Endometrium (tissue), 2 donors: ENCODE data around the gene GTF2IRD1.
"Not testable (repeated sequence)": the region's sequence is repeated elsewhere in the genome, so short reads cannot be mapped to it uniquely, and the experiment has no call there.

ENCODE experiments used
- FAIRE-seq: peaks from 2 replicates; lab custom pipeline; 2012; peaks lifted over from hg19 to GRCh38; lab: Jason Lieb, UNC
- donor health status: control.
- donor health status: control.

Gene GTF2IRD1

GRCh38 chr7:74515276-74515675 lies 61.6 kb downstream of the GTF2IRD1 start:
- FAIRE-seq, result no peak

DNA sequence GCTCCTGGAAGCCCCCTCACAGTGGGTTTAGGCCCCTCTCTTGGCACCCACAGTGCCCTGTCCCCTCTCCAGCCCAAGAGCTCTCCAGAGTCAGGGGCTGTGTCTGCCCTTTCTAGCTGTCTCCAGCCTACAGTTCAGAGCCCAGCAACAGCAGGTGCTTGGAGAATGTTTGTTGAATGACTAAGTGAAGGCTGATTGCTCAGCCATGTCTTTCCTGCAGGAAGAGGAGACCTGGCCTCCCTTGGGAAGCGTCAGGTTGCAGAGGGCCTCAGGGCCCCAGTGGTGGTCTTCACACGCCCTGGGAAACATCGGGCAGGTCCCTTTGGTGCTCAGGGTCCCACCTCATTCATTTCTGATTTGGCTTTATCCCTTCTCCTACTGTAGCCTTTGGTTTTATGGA lies 62.5 kb downstream of the GTF2IRD1 start:
- no peak for FAIRE-seq

DNA sequence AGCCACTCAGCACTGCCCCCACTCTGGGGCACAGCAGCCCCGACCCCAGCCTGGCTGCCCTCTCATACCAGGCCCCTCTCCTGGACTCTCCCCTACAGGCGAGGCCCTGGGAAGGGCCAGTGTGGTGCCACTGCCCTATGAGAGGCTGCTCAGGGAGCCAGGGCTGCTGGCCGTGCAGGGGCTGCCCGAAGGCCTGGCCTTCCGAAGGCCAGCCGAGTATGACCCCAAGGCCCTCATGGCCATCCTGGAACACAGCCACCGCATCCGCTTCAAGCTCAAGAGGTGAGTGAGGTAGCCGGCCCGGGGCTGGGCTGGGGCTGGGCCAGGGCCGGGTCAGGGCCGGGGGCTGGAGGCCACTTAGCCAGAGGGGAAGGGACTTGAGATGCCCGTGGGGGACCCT lies 64.3 kb downstream of the GTF2IRD1 start:
- FAIRE-seq, result no peak

DNA sequence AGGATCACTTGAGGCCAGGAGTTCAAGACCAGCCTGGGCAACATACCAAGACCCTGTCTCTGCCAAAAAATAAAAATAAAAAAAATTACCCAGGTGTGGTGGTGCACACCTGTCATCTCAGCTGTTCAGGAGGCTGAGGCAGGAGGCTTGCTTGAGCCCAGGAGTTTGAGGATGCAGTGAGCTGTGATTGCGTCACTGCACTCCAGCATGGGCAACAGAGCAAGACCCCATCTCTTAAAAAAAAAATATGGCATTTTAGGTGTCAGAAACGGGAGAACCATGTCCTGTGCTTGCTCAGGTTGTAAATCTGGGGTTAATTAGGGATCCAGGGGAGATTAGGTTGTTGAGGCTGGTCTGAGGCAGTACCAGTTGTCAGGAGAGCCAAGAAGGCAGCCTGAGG lies 64.9 kb downstream of the GTF2IRD1 start:
- FAIRE-seq, result no peak

DNA sequence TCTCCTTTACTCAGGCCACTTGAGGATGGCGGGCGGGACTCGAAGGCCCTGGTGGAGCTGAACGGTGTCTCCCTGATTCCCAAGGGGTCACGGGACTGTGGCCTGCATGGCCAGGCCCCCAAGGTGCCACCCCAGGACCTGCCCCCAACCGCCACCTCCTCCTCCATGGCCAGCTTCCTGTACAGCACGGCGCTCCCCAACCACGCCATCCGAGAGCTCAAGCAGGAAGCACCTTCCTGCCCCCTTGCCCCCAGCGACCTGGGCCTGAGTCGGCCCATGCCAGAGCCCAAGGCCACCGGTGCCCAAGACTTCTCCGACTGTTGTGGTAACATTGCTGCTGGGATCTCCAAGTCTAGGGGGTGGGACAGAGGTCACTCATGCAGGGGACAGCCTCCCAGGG lies 65.7 kb downstream of the GTF2IRD1 start:
- FAIRE-seq, result no peak

DNA sequence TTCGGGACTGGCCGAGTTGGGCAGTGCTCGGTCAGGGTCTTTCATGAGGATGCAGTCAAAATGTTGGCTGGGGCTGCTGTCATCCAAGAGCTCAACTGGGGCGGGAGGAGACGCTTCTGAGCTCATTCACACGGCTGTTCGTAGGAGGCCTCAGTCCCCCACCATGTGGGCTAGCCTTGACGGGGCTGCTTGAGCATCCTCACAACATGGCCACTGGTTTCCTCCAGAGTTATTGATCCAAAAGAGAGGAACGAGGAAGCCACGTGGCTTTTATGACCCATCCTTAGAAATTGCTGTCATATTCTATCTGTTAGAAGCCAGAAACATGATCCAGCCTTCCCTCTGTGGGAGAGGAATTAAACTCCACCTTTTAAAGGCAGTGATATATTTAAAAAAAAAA lies 68.1 kb downstream of the GTF2IRD1 start:
- no peak for FAIRE-seq

- no peak for FAIRE-seq
Measured at GRCh38 chr7:74522281-74522905, 68.7 kb downstream of the GTF2IRD1 start.

GRCh38 chr7:74523015-74523414 lies 69.3 kb downstream of the GTF2IRD1 start:
- FAIRE-seq, result no peak

- no peak for FAIRE-seq
Measured at GRCh38 chr7:74525140-74525539, 71.4 kb downstream of the GTF2IRD1 start.

GRCh38 chr7:74525881-74526280 lies 72.2 kb downstream of the GTF2IRD1 start:
- no peak for FAIRE-seq

- FAIRE-seq, result no peak
Measured at GRCh38 chr7:74526780-74527179, 73.1 kb downstream of the GTF2IRD1 start.

- no peak for FAIRE-seq
Measured at GRCh38 chr7:74527842-74528241, 74.1 kb downstream of the GTF2IRD1 start.

- not testable (repeated sequence) for FAIRE-seq
Measured at GRCh38 chr7:74528773-74529172, 75.1 kb downstream of the GTF2IRD1 start.

DNA sequence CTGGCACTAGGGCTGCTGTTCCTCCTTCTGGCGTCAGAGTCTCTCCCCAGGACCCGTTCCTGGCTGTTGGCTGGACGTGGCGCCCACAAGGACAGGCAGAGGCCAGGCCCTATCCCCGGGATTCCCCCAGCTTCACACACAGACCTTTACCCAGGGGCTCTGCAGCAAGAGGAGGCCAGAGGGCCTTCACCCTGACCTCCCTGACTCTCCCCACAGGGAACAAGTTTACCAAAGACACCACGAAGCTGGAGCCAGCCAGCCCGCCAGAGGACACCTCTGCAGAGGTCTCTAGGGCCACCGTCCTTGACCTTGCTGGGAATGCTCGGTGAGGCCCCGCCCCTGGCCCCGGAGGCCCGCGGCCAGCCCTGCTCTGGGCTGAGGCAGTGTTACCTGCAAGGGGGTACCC lies 82.2 kb downstream of the GTF2IRD1 start:
- no peak for FAIRE-seq

DNA sequence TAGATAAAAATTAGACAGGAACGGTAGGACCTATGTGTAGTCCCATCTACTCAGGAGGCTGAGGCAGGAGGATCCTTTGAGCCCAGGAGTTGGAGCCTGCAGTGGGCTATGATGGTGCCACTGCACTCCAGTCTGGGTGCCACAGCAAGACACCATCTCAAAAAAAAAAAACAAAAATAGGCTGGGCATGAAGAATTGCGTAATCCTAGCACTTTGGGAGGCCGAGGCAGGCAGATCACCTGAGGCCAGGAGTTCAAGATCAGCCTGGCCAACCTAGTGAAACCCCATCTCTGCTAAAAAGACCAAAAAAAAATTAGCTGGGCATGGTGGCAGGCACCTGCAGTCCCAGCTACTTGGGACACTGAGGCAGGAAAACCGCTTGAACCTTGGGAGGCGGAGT lies 88.2 kb downstream of the GTF2IRD1 start:
- not testable (repeated sequence) for FAIRE-seq

DNA sequence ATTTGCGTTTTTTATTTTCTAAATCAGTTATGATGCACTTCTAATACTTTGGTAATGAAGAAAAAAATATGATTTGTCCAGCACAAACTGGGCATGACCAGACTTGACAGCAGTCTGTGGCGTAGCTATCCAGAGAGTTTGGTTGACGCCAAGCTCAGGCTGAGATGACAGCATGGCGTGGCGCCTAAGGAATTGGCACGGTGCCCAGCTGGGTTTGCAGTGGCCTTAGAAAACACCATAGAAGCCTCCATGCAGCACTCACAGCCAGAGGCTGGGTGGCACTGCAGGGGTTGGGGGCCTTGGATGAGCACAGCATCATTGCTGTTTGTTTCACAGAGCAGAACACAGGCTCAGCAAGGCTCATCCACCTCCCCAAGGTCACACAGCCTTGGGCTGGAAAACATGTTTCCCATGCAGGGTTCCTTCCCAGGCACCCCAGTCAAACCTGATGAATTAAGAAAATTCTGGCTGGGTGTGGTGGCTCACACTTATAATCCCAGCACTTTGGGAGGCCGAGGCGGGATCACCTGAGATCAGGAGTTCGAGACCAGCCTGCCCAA lies 88.9 kb downstream of the GTF2IRD1 start:
- FAIRE-seq, result no peak

GRCh38 chr7:74544706-74545469 lies 91.2 kb downstream of the GTF2IRD1 start:
- no peak for FAIRE-seq

DNA sequence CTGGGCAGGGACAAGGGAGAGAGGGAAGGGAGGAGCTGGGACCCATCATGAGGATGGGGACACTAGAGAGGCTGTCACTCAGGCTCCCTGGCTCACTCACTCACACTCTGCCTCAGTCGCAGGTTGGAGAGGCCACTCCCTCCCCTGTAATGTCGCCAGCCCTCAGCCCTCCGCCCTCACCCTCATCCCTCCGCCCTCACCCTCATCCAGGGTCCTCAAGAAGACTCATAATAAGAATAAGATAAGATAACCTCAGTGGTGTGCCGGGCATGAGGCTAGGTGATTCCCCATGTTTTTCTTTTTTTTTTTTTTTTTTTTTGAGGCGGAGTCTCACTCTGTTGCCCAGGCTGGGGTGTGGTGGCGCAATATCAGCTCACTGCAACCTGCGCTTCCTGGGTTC lies 92.2 kb downstream of the GTF2IRD1 start:
- FAIRE-seq, result no peak

DNA sequence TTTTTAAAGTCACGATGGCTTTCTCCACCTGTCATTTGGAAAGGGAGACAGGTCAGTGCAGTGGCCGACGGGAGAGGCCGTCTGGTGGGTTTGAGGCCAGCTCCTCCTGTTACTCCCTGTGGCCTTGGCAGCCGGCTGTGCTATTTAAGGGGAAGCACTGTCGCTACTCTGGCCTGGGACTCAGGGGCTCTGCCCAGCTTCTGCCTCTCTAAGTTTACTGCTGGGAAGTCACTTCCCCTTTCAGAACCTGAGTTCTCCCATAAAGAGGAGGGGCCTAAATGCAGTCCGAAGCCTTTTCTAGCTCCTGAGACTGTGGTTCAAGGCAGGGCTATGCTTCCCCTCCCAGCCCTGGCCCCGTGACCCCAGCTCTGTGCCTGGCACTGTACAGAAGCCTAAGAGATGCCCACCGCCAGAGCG lies 99.9 kb downstream of the GTF2IRD1 start:
- FAIRE-seq, result not testable (repeated sequence)

DNA sequence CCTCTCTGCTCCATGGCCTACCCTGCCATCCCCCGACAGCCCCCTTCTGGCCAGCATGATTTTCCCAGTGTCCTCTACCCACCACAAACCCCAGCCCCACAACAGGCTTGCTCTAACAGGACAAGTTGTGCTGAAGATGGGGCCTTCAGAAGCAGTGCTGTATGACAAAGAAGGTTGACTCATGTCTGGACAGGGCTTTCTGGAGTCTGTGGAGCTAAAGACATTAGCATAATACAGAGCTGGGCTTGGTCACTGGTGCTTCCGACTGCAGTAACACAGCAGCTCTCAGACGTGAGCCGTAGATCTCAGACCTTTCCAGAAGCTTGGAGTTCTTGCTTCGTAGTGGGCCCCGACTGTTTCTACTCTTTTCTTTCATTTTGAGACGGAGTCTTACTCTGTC lies 100.5 kb downstream of the GTF2IRD1 start:
- FAIRE-seq, result no peak

- no peak for FAIRE-seq
Measured at GRCh38 chr7:74560086-74560719, 106.5 kb downstream of the GTF2IRD1 start.

GRCh38 chr7:74561898-74562613 lies 108.3 kb downstream of the GTF2IRD1 start:
- no peak for FAIRE-seq
